Left cardiac atrium (tissue), 4 donors: ENCODE results near the gene MED1. TPM values are rescaled to one million over a fixed set of nuclear protein-coding genes. Genes with fewer than 3 reads are reported as not detected.
"Not testable (repeated sequence)": the region's sequence is repeated elsewhere in the genome, so short reads cannot be mapped to it uniquely, and the experiment has no call there.

Experiments
- ATAC-seq, 2 donors: fragments of 200-7000 bp; cut with Tn5 transposase; one replicate each; pipeline ENCODE4 v1.9.1; 2020; ENCODE audit warnings: mild to moderate bottlenecking in 2 of 2, moderate library complexity in 2 of 2
- DNase-seq: peaks from one replicate; pipeline ENCODE4 v3.0.0-alpha.2; 2020
- intact Hi-C, 2 donors: fragments of 100-400 bp; cut with DNase I; formaldehyde crosslinking; loops; one replicate each; pipeline versions ENCODE4 v1.14.1 to v1.15.1; 2022 to 2023
- total RNA-seq, 2 donors: library from RNA; stranded (reverse); fragmentation: NEBNext Ultra II Directional; extraction: Animal tissue kit (Norgen Biotek cat#: 25700); gene quantifications; one replicate each; pipeline ENCODE4 v1.2.1, GENCODE V29; 2021
- donor health status: DM: no; HTN: yes; CAD: no.
- donor health status: DM: no; HTN: yes; CAD: no; lungs with severe emphysema.
- donor health status: DM: yes; HTN: yes; CAD: no.
- donor health status: Dilated cardiomyopathy.

The MED1 gene
- total RNA-seq, 2 donors from 2014 or later = 21.1 to 27.2 TPM

GRCh38 chr17:39439868-39440267 is 11.2 kb downstream of the MED1 start:
- DNase-seq, ATAC-seq: not testable (repeated sequence)
- intact Hi-C loops = loop anchor here in 1 of 2 donors (10.0 kb wide), 1 partner anchor 75 kb away; no protein-coding TSS in a partner anchor

GRCh38 chr17:39429600-39429999 is 21.5 kb downstream of the MED1 start:
- no peak for ATAC-seq
- intact Hi-C loops = no loop called here
- no peak for DNase-seq

GRCh38 chr17:39416141-39416540 is 34.9 kb downstream of the MED1 start:
- intact Hi-C loops = no loop called here
- DNase-seq = no peak
- ATAC-seq = no peak

GRCh38 chr17:39410279-39410678 is 40.8 kb downstream of the MED1 start:
- no peak for ATAC-seq
- no peak for DNase-seq
- intact Hi-C loops = no loop called here

GRCh38 chr17:39408360-39408759 is 42.7 kb downstream of the MED1 start:
- intact Hi-C loops = no loop called here
- ATAC-seq = peak in 1 of 2 donors; percentile 19
- DNase-seq = no peak

GRCh38 chr17:39406951-39407350 is 44.1 kb downstream of the MED1 start:
- intact Hi-C loops = no loop called here
- ATAC-seq = no peak

GRCh38 chr17:39405436-39405835 is 45.6 kb downstream of the MED1 start:
- ATAC-seq = no peak
- intact Hi-C loops = no loop called here

More at GRCh38 chr17:39406951-39407350, 44.1 kb downstream of the MED1 start:
- no peak for DNase-seq

GRCh38 chr17:39404542-39405378 is 46.3 kb downstream of the MED1 start:
- ATAC-seq (no peak), DNase-seq (no peak)
- intact Hi-C loops = no loop called here

More at GRCh38 chr17:39405436-39405835, 45.6 kb downstream of the MED1 start:
- no peak for DNase-seq

GRCh38 chr17:39402890-39403605 is 48.0 kb downstream of the MED1 start:
- no peak for DNase-seq
- ATAC-seq = no peak
- intact Hi-C loops = no loop called here

- DNase-seq (peak; percentile 94), ATAC-seq (peak; percentile 91 to 94)
- intact Hi-C loops = no loop called here
These were observed 48.7 kb downstream of the MED1 start for GRCh38 chr17:39402244-39402889.

- DNase-seq (peak; percentile 94), ATAC-seq (peak; percentile 96)
- intact Hi-C loops = no loop called here
These were observed 49.4 kb downstream of the MED1 start, which contains the start of gene FBXL20 for GRCh38 chr17:39401412-39402243. Gene FBXL20 (minus strand): TSS chr17:39401626. CDS start chr17:39401402, 224 bp downstream.

- intact Hi-C loops = no loop called here
- ATAC-seq (peak; percentile 1 to 3), DNase-seq (peak; percentile 27)
These were observed 50.3 kb downstream of the MED1 start for GRCh38 chr17:39400547-39401411.

- DNase-seq (no peak), ATAC-seq (no peak)
- intact Hi-C loops = no loop called here
These were observed 51.3 kb downstream of the MED1 start for GRCh38 chr17:39399791-39400190.

GRCh38 chr17:39393736-39394135 is 57.3 kb downstream of the MED1 start:
- no peak for DNase-seq
- intact Hi-C loops = no loop called here
- ATAC-seq = no peak

- DNase-seq = no peak
- intact Hi-C loops = no loop called here
- no peak for ATAC-seq
These were observed 59.6 kb downstream of the MED1 start for GRCh38 chr17:39391448-39391847.

GRCh38 chr17:39385040-39385439 is 66.0 kb downstream of the MED1 start:
- intact Hi-C loops = no loop called here

GRCh38 chr17:39380144-39380543 is 70.9 kb downstream of the MED1 start:
- DNase-seq (no peak), ATAC-seq (no peak)
- intact Hi-C loops = no loop called here

More at GRCh38 chr17:39385040-39385439, 66.0 kb downstream of the MED1 start:
- DNase-seq (no peak), ATAC-seq (no peak)

- intact Hi-C loops = no loop called here
- ATAC-seq = no peak
- DNase-seq = no peak
These were observed 74.6 kb downstream of the MED1 start for GRCh38 chr17:39376434-39376833.
